ENCODE results near the gene ANXA2. TPM values are rescaled to one million over a fixed set of nuclear protein-coding genes. Genes with fewer than 3 reads are reported as not detected.

Gene ANXA2
- total and polyA plus RNA-seq, 8 donors = 123 to 476 (median 260) TPM

DNA sequence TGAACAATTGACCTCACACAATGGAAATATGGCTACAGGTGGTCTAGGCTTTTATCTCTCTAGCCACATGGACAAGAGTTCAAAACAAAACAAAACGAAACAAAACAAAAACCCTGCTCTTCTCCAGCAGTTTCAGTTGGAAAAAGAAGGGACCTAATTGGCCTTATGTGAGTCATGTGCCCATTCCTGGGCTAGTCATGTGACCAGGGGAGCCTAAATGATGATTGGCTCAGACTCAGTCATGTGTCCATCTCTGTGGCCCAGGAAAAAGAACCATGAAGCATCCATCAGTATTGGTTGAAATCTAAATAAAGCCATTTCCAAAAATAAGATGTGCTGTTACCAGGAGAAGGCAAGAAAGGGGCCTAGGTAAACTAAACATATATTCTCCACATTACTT is 96.8 kb downstream of the ANXA2 start:
- no peak for DNase-seq
- no peaks in the 10 kb centered on the region for H3K4me1 ChIP-seq
- no peak for FAIRE-seq
- intact Hi-C loops (cut with DNase I) = no loop called here
- no peak for ATAC-seq
- H3K36me3 ChIP-seq = no peaks in the 10 kb centered on the region
- no peaks in the 10 kb centered on the region for H3K27me3 ChIP-seq
- WGBS, 2 donors = 67 to 73% methylated on average over 1 of the region's 1 CpG
- H3K4me3 ChIP-seq = no peak overlapping the region
- no peaks in the 10 kb centered on the region for H3K9me3 ChIP-seq
- no peak overlapping the region for H3K27ac ChIP-seq
- TF ChIP-seq, protein P1, sequence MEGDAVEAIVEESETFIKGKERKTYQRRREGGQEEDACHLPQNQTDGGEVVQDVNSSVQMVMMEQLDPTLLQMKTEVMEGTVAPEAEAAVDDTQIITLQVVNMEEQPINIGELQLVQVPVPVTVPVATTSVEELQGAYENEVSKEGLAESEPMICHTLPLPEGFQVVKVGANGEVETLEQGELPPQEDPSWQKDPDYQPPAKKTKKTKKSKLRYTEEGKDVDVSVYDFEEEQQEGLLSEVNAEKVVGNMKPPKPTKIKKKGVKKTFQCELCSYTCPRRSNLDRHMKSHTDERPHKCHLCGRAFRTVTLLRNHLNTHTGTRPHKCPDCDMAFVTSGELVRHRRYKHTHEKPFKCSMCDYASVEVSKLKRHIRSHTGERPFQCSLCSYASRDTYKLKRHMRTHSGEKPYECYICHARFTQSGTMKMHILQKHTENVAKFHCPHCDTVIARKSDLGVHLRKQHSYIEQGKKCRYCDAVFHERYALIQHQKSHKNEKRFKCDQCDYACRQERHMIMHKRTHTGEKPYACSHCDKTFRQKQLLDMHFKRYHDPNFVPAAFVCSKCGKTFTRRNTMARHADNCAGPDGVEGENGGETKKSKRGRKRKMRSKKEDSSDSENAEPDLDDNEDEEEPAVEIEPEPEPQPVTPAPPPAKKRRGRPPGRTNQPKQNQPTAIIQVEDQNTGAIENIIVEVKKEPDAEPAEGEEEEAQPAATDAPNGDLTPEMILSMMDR (IDR thresholded peaks at IDR 0.05) = no peak

DNA sequence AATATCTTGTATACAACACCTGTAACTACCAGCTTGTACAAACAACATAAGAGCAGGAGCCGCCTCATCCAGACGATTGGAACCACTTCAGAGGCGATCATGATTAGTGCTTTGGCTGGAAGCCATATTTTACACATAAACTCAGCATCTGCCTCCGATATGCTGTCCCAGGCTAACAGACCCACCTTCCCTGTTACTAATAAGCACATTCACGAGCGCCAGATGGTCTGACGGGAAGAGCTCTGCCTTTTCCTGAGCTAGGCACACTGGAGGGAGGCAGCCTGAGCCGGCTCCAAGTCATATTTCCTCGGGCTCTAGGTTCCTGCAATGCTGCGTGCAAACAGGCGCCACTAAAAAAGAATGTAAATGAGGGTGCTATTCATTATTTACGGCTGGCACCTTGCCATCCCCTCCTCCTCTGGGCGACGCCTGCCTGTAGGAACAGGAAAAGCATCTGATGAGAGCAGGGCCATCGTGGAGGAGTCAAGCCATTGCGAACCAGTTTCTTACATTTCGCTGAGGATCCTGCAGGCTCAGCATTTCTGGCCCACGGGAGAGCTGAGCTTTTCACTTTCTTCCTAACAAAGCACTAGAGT is 98.2 kb downstream of the ANXA2 start:
- TF ChIP-seq, protein P1 (IDR thresholded peaks at IDR 0.05) = peak in 1 of 4 donors; percentile 17
- Histone ChIP-seq H3K36me3 (no peaks in the 10 kb centered on the region), H3K4me1 (no peaks in the 10 kb centered on the region), H3K27me3 (no peaks in the 10 kb centered on the region), H3K27ac (no peak overlapping the region), H3K9me3 (no peaks in the 10 kb centered on the region), H3K4me3 (no peak overlapping the region)
- no peak for FAIRE-seq
- intact Hi-C loops (cut with DNase I) = no loop called here
- 24 to 50% methylated on average over 18 of the region's 18 CpGs for WGBS, 2 donors
- peak in 2 of 4 donors; percentile 64 to 69 for ATAC-seq
- peak in 3 of 6 donors; percentile 12 to 55 (median 31) for DNase-seq

Other genes starting within 250 kb of the ANXA2 start
- gene ICE2, start 81.2 kb upstream of the ANXA2 start, total RNA-seq = 10 to 100 TPM; 15.5 to 28.9 (median 20.2) TPM
- gene ICE2, start 81.2 kb upstream of the ANXA2 start, polyA plus RNA-seq = 10 to 100 TPM in 1 of 2 donors, 1 to 10 TPM in 1; 6.7 to 13.7 TPM

Measured in pancreas (tissue), 10 donors.